HepG2 (cell line): Measurements from ENCODE around the gene CSNK1D. TPM values are rescaled to one million over a fixed set of nuclear protein-coding genes. Genes with fewer than 3 reads are reported as not detected.

ENCODE experiments used
- BRD4 ChIP-seq: sonication (generic); formaldehyde crosslinking; IDR thresholded peaks from 2 replicates; pipeline ENCODE4 v1.4.0; 2020; ENCODE audit warnings: missing genetic modification reagents
- DBP ChIP-seq: sonication (generic); formaldehyde crosslinking; IDR thresholded peaks from 2 replicates; pipeline ENCODE4 v1.4.0; 2020; ENCODE audit warnings: missing genetic modification reagents; ENCODE audit errors: not compliant biosample characterization
- EED ChIP-seq: sonication (generic); formaldehyde crosslinking; IDR thresholded peaks from 2 replicates; pipeline ENCODE4 v1.5.0; 2020; ENCODE audit warnings: mild to moderate bottlenecking, missing genetic modification reagents
- GLMP ChIP-seq: sonication (generic); formaldehyde crosslinking; IDR thresholded peaks from 2 replicates; pipeline ENCODE4 v1.9.0; 2021; ENCODE audit warnings: missing genetic modification reagents, mild to moderate bottlenecking, borderline replicate concordance
- HIVEP1 ChIP-seq: sonication (generic); formaldehyde crosslinking; IDR thresholded peaks from 2 replicates; pipeline ENCODE4 v1.4.0; 2020; ENCODE audit warnings: mild to moderate bottlenecking, missing genetic modification reagents
- HNF4A ChIP-seq: sonication (generic); formaldehyde crosslinking; IDR thresholded peaks from 2 replicates; pipeline ENCODE4 v1.4.0; 2020; ENCODE audit warnings: missing genetic modification reagents
- ISX ChIP-seq: sonication (generic); formaldehyde crosslinking; conservative IDR thresholded peaks from 2 replicates; pipeline ENCODE4 v1.5.0; 2020; ENCODE audit warnings: missing genetic modification reagents
- MTA1 ChIP-seq: sonication (generic); formaldehyde crosslinking; IDR thresholded peaks from 2 replicates; pipeline ENCODE4 v1.4.0; 2020; ENCODE audit warnings: missing genetic modification reagents, mild to moderate bottlenecking, borderline replicate concordance
- PHB2 ChIP-seq: fragments of 450-650 bp; IDR thresholded peaks from 2 replicates; pipeline ENCODE4 v1.6.1; 2018; ENCODE audit not compliant: partially characterized antibody
- REXO4 ChIP-seq: sonication (generic); formaldehyde crosslinking; IDR thresholded peaks from 2 replicates; pipeline ENCODE4 v1.8.0; 2022; ENCODE audit warnings: missing genetic modification reagents, mild to moderate bottlenecking, borderline replicate concordance
- SKI ChIP-seq: fragments of 450-650 bp; IDR thresholded peaks from one replicate; pipeline ENCODE4 v1.6.1; 2018; ENCODE audit warnings: mild to moderate bottlenecking; ENCODE audit not compliant: partially characterized antibody
- SMC3 ChIP-seq: IDR thresholded peaks from 2 replicates; pipeline ENCODE4 v1.6.1; 2011; ENCODE audit warnings: low read length, improper control_type of control experiment
- SNAPC2 ChIP-seq: sonication (generic); formaldehyde crosslinking; IDR thresholded peaks from 2 replicates; pipeline ENCODE4 v1.8.1; 2022; ENCODE audit warnings: mild to moderate bottlenecking, missing genetic modification reagents
- ZBTB34 ChIP-seq: sonication (generic); formaldehyde crosslinking; IDR thresholded peaks from 2 replicates; pipeline ENCODE4 v1.8.0; 2022; ENCODE audit warnings: mild to moderate bottlenecking, missing genetic modification reagents
- ZNF333 ChIP-seq: sonication (generic); formaldehyde crosslinking; IDR thresholded peaks from 2 replicates; pipeline ENCODE4 v1.4.0; 2020; ENCODE audit warnings: mild to moderate bottlenecking, missing genetic modification reagents, borderline replicate concordance
- ZNF674 ChIP-seq: sonication (generic); formaldehyde crosslinking; IDR thresholded peaks from 2 replicates; pipeline ENCODE4 v1.5.0; 2020; ENCODE audit warnings: low read depth, mild to moderate bottlenecking, missing genetic modification reagents
- ZNF678 ChIP-seq: sonication (generic); formaldehyde crosslinking; IDR thresholded peaks from 2 replicates; pipeline ENCODE4 v1.4.0; 2020; ENCODE audit warnings: mild to moderate bottlenecking, missing genetic modification reagents
- ZNF737 ChIP-seq: sonication (generic); formaldehyde crosslinking; IDR thresholded peaks from 2 replicates; pipeline ENCODE4 v1.5.0; 2020; ENCODE audit warnings: missing genetic modification reagents, mild to moderate bottlenecking, borderline replicate concordance
- ZSCAN25 ChIP-seq: sonication (generic); formaldehyde crosslinking; IDR thresholded peaks from 2 replicates; pipeline ENCODE4 v1.8.0; 2022; ENCODE audit warnings: mild to moderate bottlenecking, missing genetic modification reagents
- polyA plus RNA-seq, 8 experiments: library from polyadenylated mRNA; depleted of rRNA in 3 of 8; stranded (reverse) in 7 of 8; unstranded in 1 of 8; fragments of >200 nt; fragmentation: Illumina TruSeq in 4 of 8; extraction: Trizol in 4 of 8; gene quantifications; 2 replicates each; pipeline versions ENCODE4 v1.2.1 to v1.2.3, GENCODE V29; 2011 to 2016; ENCODE audit warnings: low read depth in 4 of 8, missing spikeins in 1 of 8, mixed read lengths in 1 of 8; ENCODE audit not compliant: insufficient read depth in 1 of 8
- total RNA-seq, 5 experiments: library from RNA; depleted of rRNA; stranded (reverse); fragments of >200 nt; fragmentation: Illumina TruSeq; extraction: Trizol; gene quantifications; 2 replicates each; pipeline ENCODE4 v1.2.3, GENCODE V29; 2016; ENCODE audit warnings: low read depth in 1 of 5
- TF ChIP-seq, protein P1 (sequence below): sonication (generic); formaldehyde crosslinking; IDR thresholded peaks from 2 replicates; pipeline ENCODE4 v1.5.1; 2020; ENCODE audit warnings: mild to moderate bottlenecking, missing genetic modification reagents, moderate library complexity
- TF ChIP-seq, protein P2 (sequence below): sonication (generic); formaldehyde crosslinking; IDR thresholded peaks from 2 replicates; pipeline ENCODE4 v1.5.0; 2020; ENCODE audit warnings: missing genetic modification reagents

The CSNK1D gene
- total and polyA plus RNA-seq, 2 of the 13 experiments (the other 11 are each of a cell fraction or from before 2014, with no cell fraction given), result 31.5 to 128 TPM

DNA sequence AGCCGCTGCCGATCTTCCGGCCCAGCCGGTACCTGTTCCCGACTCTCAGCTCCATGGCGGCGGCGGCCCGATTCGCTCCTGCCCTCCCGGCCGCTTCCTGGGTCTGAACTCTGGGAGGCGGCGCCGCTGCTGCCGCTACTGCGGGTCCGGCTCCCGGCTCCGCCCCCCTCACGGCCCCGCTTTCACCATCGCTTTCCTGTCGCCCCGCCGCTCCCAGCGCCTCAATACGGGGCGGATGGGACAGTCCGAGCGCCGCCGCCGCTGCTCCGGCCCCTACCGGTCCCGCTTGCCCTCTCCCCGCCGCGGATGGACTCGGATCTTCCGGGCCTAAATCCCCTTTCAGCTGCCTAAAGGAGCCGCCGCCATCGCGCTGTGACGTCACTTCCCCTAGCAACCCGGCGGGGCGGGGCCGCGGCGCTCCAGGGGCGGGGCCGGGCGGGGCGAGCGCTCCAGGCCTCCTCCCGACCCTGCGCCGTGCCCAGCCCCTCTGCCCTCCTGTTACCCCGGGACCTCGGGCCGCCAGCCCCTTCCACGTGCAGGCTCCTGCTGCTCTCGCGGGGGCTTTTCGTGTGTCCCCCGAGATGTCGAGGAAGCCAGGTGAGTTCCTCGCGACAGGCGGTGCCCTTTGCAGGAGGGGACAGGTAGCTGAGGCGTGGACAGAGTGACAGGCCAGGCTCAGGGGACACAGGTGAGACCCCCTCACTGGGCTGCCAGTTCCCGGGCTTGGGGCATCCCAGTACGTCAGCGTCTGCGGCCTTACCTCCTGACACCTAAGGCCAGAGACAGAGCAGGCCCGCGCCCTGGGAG is at the start of gene CSNK1D (continued):
- TF ChIP-seq DBP (CRISPR knock-in tag) (no peak), ZNF737 (no peak; the same call in 1 of the 2 replicates), ZNF678 (CRISPR knock-in tag) (0 out of 2 replicates have a peak, but pooled peaks have one; percentile 41), ZNF674 (CRISPR knock-in tag) (no peak), HIVEP1 (CRISPR knock-in tag) (peak; percentile 42; the same call in 1 of the 2 replicates), MTA1 (CRISPR knock-in tag) (peak; percentile 26; the same call in 1 of the 2 replicates), SKI (peak; percentile 62), ZBTB34 (CRISPR knock-in tag) (peak; percentile 86; the same call in 1 of the 2 replicates), SMC3 (no peak), HNF4A (peak; percentile 22), ISX (CRISPR knock-in tag) (0 out of 2 replicates have a peak, but pooled peaks have one; percentile 50), EED (CRISPR knock-in tag) (no peak; the same call in 1 of the 2 replicates), REXO4 (CRISPR knock-in tag) (no peak), ZSCAN25 (CRISPR knock-in tag) (peak; percentile 96), GLMP (no peak), SNAPC2 (CRISPR knock-in tag) (no peak), ZNF333 (CRISPR knock-in tag) (no peak; the same call in 1 of the 2 replicates), BRD4 (CRISPR knock-in tag) (peak; percentile 90), PHB2 (no peak)
- TF ChIP-seq, protein P1, sequence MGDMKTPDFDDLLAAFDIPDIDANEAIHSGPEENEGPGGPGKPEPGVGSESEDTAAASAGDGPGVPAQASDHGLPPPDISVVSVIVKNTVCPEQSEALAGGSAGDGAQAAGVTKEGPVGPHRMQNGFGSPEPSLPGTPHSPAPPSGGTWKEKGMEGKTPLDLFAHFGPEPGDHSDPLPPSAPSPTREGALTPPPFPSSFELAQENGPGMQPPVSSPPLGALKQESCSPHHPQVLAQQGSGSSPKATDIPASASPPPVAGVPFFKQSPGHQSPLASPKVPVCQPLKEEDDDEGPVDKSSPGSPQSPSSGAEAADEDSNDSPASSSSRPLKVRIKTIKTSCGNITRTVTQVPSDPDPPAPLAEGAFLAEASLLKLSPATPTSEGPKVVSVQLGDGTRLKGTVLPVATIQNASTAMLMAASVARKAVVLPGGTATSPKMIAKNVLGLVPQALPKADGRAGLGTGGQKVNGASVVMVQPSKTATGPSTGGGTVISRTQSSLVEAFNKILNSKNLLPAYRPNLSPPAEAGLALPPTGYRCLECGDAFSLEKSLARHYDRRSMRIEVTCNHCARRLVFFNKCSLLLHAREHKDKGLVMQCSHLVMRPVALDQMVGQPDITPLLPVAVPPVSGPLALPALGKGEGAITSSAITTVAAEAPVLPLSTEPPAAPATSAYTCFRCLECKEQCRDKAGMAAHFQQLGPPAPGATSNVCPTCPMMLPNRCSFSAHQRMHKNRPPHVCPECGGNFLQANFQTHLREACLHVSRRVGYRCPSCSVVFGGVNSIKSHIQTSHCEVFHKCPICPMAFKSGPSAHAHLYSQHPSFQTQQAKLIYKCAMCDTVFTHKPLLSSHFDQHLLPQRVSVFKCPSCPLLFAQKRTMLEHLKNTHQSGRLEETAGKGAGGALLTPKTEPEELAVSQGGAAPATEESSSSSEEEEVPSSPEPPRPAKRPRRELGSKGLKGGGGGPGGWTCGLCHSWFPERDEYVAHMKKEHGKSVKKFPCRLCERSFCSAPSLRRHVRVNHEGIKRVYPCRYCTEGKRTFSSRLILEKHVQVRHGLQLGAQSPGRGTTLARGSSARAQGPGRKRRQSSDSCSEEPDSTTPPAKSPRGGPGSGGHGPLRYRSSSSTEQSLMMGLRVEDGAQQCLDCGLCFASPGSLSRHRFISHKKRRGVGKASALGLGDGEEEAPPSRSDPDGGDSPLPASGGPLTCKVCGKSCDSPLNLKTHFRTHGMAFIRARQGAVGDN (CRISPR knock-in tag), result peak; percentile 95
- TF ChIP-seq, protein P2, sequence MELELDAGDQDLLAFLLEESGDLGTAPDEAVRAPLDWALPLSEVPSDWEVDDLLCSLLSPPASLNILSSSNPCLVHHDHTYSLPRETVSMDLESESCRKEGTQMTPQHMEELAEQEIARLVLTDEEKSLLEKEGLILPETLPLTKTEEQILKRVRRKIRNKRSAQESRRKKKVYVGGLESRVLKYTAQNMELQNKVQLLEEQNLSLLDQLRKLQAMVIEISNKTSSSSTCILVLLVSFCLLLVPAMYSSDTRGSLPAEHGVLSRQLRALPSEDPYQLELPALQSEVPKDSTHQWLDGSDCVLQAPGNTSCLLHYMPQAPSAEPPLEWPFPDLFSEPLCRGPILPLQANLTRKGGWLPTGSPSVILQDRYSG (CRISPR knock-in tag), result no peak
